Measurements from ENCODE around the gene PDXP.
A peak's percentile ranks its signal among the peaks of the same experiment; 100 is the strongest.
"Not testable (repeated sequence)": the region's sequence is repeated elsewhere in the genome, so short reads cannot be mapped to it uniquely, and the experiment has no call there.

Gene PDXP

DNA sequence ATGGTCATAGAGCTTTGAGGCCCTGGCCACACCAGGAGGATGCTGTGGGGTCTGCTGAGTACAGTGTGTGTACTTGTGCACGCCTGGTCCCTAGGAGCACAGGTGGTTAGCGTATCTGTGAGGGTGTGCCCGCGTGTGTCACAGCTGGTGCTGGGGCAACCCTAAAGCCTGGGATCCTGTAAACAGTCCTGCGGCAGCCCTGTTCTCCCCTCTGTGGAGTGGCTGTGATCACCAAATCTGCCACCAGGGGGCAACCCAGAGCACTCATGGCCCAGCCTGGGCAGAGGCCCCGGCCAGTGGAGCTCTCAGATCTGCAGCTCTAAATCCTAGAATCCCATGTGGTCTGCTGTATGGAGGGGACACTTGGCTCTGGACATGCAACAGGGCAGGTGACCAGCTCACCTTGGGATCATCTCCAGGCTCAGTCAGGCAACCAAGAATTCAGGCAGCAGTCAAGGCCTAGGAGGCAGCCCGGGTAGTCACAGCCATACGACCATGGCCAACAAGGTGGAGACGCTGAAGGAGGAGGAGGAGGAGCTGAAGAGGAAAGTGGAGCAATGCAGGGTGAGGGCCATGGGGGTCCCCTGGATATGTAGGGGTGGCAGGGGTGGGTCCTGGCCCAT lies 15.2 kb upstream of the PDXP start:
- DNase-seq (ENCODE audit: extremely low read depth in 1 of 2, low read depth in 1 of 2), result peak; percentile 65 to 83

DNA sequence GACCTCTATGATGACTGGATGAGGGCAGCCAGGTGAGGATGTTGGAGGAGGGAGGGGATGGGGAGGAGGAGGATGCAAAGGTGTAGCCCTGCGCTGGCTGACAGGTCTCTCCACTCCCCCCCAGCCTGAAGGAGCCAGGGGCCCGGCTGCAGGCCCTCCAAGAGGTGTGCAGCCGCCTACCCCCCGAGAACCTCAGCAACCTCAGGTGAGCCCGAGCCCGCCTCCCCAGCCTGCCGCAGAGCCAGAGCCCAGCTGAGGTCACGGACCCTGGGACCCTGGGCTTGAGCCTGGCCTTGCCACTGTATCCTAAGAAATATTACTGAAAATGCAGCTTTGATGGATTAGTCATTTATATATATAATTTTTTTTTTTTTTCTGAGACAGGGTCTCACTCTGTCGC lies 11.2 kb upstream of the PDXP start:
- no peak for DNase-seq (ENCODE audit: extremely low read depth in 1 of 2, low read depth in 1 of 2)

DNA sequence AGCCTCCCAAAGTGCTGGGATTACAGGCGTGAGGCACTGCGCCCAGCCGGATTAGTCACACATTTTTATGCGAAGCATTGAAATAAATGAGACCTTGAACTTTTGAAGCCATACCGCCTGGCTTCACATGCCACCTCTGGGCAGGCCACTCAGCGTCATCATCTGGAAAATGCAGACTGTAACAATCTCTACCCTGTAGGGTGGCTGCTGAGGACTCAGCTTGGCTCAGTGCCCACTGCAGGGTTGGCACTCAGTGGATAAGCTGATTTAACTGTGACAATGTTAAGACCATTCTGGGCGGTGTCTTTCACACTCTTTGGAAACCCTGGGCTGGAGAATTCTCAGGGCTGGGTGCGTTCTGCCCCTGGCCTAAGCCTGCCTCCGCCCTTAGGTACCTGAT lies 10.6 kb upstream of the PDXP start:
- DNase-seq (ENCODE audit: extremely low read depth in 1 of 2, low read depth in 1 of 2), result no peak

DNA sequence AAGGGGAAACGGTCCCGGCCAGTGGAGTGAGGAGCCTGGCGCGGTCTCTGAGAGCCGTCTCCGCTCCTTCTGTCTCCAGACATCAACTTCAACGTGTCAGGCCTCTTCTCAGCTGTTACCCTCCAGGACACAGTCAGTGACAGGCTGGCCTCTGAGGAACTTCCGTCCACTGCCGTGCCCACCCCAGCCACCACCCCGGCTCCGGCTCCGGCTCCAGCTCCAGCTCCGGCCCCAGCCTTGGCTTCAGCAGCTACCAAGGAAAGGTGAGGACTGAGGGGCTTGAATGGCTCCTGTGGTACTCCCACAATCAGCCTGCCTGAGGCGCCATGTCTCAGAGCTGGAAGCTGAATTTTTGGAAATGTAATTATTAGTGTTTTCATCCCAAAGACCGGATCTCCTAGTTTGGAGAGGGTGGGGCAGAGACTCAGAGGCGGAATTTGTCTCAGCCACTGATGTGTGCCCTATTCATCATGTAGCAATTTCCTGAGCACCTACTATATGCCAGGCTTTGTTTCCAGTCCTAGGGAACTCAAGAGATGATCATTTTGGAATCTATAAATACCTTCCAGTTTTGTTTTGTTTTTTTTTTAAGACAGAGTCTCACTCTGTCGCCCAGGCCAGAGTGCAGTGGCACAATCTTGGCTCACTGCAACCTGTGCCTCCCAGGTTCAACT lies 7.9 kb upstream of the PDXP start:
- no peak for DNase-seq (ENCODE audit: extremely low read depth in 1 of 2, low read depth in 1 of 2)

DNA sequence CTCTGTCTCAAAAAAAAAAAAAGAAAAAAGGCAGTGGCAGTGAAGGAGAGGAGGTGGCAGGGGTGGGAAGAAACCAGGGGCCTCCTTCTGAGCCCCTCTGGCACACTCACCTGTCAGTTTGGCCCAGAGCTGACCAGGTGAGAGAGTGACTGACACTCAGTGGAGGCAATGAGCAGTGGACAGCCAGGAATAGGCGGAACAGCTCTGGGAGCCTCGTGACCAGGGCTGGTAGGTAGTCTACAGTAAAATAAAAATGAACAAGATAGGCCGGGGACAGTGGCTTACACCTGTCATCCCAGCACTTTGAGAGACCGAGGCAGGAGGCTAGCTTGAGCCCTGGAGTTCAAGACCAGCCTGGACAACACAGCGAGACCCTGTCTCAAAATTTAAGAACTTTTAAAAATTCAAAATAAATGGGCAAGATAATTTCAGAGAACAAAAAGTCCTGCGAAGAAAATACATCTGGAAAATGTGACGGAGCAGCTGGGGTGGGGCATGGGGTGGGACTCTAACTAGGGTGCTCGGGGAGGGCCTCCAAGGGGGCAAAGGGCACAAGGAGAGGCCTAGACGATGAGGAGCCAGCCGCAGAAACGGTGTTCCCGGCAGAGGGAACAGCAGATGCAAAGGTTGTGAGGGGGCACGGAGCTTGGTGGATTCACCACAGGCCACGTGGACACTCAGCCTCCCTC lies 3.8 kb upstream of the PDXP start:
- DNase-seq (ENCODE audit: extremely low read depth in 1 of 2, low read depth in 1 of 2), result no peak

DNA sequence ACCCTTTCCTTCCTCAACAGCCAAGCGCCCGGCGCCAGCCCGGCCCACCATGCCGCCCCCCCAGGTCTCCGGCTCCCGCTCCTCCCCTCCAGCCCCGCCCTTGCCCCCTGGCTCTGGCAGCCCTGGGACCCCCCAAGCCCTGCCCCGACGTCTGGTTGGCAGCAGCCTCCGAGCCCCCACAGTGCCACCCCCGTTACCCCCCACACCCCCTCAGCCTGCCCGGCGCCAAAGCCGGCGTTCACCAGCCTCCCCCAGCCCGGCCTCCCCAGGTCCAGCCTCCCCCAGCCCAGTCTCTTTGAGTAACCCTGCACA lies 3.3 kb upstream of the PDXP start:
- DNase-seq (ENCODE audit: extremely low read depth in 1 of 2, low read depth in 1 of 2), result no peak

DNA sequence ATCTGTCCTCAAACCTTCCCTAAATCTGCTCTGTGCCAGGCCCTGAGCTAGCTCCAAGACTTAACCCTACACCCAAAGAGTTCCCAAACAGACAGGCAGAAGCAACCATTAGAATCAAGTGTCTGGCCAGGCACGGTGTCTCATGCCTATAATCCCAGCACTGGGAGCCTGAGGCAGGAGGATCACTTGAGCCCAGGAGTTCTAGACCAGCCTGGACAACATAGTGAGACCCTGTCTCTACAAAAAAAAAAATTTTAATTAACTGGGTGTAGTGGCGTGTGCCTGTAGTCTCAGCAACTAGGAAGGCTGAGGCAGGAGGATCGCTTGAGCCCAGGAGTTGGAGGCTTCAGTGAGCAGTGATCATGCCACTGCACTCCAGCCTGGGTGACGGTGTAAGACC lies 1.9 kb upstream of the PDXP start:
- not testable (repeated sequence) for DNase-seq (ENCODE audit: extremely low read depth in 1 of 2, low read depth in 1 of 2)

DNA sequence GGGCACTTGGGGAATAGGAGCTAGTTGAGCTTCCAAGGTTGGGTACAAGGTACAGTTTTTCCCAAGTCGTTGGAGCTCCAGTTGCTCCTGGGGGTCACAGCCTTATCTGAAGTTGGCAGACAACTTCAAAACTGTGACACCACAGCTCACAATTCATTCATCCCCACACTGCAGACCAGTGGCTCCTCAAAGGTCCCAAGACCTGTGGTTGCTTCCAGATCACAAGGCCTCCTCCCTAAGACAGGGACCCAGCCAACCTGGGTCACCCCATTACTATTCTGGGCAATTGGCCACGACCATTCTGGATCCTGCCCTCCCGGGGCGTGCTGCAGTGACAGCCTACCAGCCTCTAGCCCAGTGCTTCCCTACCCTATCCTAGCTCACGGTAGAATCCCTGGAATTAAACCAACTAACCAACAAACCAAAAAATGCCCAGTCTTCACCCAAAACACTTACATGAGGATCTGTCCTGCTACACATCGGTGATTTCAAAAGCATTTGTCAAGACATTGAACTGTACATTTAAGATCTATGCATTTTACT lies 862 bp upstream of the PDXP start:
- DNase-seq (ENCODE audit: extremely low read depth in 1 of 2, low read depth in 1 of 2), result no peak

DNA sequence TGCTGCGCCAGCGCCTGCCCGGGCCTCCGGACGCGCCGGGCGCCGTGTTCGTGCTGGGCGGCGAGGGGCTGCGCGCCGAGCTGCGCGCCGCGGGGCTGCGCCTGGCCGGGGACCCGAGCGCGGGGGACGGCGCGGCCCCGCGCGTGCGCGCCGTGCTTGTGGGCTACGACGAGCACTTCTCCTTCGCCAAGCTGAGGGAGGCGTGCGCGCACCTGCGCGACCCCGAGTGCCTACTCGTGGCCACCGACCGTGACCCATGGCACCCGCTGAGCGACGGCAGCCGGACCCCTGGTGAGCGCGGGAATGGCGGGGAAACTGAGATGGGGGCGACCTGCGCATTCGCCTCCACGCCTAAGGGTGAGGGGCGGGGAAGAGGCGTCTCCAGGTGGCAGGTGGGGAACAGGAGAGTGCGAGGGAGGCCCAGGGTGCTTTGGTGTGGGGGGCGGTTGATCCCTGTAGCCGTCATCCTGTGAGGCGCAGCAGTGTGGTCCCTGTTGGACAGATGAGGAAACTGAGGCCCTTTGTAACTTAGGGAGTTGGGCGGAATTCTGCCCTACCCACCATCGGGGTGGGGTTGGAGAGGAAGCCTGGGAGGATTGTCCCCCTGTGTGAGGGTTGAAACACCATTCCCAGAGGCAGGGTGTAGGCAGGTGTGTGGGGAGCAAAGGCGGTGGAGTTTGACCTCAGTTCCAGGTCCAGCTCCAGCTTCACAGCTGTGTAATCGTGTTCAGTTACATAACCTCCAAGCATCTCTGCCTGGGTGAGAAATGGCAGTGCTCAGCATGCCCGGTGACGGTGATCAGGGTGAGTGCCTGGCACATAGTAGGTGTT lies 758 bp downstream of the PDXP start:
- DNase-seq (ENCODE audit: extremely low read depth in 1 of 2, low read depth in 1 of 2), result no peak

DNA sequence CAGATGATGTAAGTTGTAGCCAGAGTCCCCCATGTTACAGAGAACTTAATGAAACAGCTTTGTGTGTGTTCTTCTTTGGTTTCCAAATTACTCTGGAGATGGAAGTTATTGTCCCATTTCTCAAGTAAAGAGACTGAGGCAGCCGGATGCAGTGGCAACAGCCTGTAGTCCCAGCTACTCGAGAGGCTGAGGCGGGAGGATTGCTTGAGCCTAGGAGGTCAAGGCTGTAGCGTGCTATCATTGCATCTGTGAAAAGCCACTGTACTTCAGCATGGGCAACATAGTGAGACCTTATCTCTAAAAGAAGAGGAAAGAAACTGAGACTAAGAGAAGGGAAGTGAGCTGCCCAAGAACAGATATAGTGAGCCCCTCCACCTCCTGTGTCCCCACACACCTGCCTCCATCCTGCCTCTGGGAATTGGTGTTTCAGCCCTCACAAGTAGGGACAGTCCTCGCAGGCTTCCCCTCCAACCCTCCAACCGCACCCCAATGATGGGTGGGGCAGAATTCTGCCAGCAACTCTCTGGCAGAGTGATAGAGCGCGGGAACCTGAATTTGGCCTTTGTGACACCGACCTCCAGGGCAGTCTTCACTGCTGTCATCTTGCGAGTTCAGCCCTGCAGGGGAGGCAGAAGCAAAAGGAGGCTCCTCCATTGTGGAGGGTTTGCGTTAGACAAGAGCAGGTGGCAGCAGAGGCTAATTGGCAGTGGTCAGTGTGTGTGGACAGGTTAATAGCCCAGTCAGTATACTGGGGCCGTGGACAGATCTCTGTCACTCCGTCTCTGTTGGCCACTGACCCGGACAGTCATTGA lies 1.6 kb downstream of the PDXP start:
- DNase-seq (ENCODE audit: extremely low read depth in 1 of 2, low read depth in 1 of 2), result no peak

DNA sequence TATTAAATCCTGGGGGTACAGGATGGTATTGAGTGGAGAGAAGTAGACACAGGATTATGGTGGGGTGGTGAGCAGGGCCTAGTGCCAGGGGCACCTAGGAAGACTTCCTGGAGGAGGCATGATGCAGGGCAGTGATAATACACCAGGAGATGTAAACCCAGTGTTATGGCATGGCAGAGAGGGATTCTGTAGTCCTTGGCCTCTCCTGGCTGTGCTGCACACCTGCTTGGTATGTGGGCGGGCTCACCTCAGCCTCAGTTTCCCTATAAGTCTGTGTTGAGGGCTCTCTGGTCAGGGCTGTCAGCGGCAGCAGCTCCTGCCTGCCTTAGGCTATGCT lies 2.2 kb downstream of the PDXP start:
- no peak for DNase-seq (ENCODE audit: extremely low read depth in 1 of 2, low read depth in 1 of 2)

DNA sequence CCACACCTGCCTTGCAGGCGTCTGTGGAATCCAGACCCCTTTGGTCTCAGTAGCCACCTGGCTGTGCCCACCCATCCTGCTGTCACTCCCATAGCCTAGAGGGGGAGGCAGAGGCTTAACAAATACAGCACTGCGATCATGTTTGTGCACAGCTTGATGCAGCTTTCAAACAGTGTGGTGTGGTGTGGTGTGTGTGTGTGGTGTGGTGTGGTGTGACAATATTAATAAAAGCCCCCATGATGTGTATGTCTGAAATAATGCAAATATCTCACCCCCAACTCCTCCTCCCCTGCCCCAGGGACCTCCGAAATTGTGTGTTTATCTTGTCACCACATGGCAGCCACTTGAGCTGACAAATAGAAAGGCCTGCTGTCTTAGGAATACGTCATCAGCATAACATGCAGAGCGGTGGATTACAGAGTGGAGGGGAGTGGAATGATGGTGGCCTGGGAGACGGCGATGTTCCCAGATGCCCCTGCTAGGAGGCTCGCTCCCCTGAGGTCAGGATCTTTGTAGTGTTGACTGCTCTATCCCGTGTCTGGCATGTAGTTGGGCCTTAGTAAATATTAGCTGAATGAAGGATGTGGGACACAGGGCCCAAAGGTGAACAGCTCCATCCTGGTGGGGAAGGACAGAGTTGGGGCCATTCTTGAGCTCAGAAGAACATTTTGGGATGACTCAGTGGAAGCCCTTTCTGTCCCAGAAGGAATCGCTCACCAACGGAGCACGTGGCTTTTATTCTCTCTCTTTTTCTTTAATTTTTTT lies 2.8 kb downstream of the PDXP start:
- no peak for DNase-seq (ENCODE audit: extremely low read depth in 1 of 2, low read depth in 1 of 2)

DNA sequence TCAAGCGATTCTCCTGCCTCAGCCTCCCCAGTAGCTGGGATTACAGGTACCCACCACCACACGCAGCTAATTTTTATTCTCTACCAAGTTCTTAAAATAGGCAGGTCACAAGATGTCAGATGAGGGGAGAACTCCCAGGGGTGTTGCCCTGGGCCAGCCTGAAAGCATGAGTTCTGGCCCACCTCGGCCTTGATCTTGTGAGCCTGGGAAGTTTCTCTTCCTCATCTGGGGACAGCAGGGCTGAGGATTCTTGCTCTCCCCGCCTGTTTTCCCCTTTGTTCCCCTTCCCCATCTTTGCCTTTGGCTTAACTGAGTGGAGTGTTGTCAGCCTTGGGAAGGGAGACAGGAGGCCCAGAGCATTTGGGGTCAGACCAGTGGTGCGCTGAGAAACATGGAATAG lies 3.5 kb downstream of the PDXP start:
- DNase-seq (ENCODE audit: extremely low read depth in 1 of 2, low read depth in 1 of 2), result no peak

DNA sequence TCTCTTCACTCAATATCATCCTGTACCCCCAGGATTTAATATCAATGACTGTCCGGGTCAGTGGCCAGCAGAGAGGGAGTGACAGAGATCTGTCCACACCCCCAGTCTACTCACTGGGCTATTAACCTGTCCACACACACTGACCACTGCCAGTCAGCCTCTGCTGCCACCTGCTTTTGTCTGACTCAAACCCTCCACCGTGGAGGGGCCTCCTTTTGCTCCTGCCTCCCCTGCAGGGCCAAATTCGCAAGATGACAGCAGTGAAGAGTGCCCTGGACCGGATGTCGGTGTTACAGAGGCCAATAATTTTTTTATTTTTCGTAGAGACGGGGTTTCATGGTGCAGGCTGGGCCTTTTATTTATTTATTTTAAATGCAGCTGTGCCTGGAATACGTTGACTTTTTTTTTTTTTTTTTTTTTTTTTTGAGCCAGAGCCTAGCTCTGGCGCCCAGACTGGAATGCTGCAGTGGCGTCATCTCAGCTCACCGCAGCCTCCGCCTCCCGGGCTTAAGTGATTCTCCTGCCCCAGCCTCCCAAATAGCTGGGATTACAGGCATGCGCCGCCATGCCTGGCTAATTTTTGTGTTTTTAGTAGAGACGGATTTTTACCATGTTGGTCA lies 5.1 kb downstream of the PDXP start:
- no peak for DNase-seq (ENCODE audit: extremely low read depth in 1 of 2, low read depth in 1 of 2)

DNA sequence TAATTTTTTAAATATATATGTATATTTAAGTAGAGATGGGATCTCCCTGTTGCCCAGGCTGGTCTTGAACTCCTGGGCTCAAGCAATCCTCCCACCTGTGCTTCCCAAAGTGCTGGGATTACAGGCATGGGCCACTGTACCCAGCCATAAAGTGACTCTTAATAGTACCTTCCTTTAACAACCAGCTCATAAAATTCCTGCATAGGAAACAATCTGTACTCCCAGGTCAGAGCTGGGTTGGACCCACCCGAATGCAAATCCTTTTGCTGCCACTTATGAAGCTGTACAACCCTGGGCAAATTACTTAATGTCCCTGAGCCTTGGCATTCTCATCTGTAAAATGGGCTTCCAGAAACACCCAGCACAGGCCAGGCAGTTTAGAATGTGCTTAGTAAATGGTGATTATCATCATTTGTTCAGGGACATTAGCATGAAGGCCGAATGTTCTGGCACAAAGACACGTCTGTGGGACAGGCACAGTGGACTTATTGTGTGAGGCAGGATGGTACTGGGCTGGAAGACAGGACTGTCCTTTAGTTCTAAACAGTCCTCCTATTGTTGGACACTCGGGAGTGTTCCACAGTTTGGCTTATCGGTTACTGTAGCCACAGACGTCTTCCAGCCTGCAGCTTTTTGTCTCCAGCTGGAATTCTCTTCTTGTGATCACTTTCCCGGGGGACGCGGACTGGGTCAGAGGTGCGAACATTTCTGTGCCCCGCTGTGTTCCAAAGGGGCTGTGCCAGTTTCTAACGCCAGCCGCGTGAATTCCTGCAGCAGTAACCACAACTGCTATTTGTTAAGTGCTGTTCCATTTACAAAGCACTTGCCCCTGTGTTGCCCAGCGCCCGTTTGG lies 6.0 kb downstream of the PDXP start:
- no peak for DNase-seq (ENCODE audit: extremely low read depth in 1 of 2, low read depth in 1 of 2)

DNA sequence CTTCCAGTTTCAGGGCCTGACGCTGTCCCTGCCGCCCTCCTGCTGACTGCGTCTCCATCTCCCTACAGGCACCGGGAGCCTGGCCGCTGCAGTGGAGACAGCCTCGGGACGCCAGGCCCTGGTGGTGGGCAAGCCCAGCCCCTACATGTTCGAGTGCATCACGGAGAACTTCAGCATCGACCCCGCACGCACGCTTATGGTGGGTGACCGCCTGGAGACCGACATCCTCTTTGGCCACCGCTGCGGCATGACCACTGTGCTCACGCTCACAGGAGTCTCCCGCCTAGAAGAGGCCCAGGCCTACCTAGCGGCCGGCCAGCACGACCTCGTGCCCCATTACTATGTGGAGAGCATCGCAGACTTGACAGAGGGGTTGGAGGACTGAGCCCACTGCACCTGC lies 7.0 kb downstream of the PDXP start:
- DNase-seq (ENCODE audit: extremely low read depth in 1 of 2, low read depth in 1 of 2), result no peak

DNA sequence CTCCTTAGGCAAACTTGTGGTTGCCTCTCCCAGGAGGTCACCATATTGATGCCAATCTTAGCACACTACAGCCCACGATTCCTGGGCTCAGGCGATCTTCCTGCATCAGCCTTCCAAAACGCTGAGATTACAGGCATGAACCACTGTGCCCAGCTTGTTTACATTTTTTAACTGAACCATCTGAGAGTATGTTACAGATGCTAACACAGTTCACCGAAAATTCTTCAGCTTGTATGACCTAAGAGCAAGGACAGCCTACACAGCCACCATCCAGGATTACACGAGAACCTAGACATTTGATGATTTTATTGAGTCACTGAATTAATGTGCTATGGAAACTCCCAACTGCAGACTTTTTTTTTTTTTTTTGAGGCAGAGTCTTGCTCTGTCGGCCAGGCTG lies 11.1 kb downstream of the PDXP start:
- no peak for DNase-seq (ENCODE audit: extremely low read depth in 1 of 2, low read depth in 1 of 2)

DNA sequence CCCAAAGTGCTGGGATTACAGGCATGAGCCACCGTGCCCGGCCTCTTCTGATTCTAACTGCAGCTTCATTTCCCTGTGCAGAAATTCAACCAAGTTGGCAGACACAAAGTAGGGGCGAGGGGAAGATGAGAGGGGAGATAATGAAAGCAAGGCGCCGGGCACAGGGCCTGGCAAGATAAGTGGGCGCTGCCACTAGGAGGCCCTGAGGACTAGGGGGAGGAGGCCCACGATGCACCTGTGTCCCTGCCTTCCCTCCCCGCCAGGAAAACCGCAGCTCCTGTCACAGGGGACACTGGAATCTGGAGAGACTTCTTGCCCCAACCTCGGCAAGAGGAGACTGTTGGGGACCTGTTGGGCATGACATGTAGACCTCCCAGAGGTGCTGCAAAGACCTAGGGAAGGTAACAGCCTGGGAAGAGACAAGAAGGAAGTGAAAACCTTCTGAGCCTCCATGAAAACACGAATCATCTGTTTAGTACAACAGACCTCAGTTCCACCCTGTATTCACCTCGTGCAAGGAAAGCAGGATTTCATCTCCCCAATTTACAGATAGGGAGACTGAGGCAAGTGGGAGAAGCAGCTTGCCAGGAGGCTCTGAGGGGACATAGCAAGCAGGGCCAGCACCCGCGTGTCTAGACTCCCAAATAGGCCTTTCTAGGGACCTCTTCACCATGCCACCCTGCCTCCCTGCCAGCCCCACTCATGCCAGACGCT lies 13.8 kb downstream of the PDXP start:
- DNase-seq (ENCODE audit: extremely low read depth in 1 of 2, low read depth in 1 of 2), result no peak
